GM13977 (cell line): ENCODE measurements around the gene NKD1.

Experiments
- DNase-seq: peaks from one replicate; pipeline ENCODE4 v3.0.0; 2012; ENCODE audit warnings: low spot score
- CTCF ChIP-seq: IDR thresholded peaks from 2 replicates; pipeline ENCODE4 v1.5.1; 2012; ENCODE audit warnings: mild to moderate bottlenecking, control low read depth; ENCODE audit not compliant: insufficient read depth; ENCODE audit errors: extremely low read depth, missing control alignments
- in situ Hi-C: fragments of 300-500 bp; cut with MboI; formaldehyde crosslinking; loops from one replicate; pipeline ENCODE4 v1.12.0; 2022; ENCODE audit warnings: low sequenced_read_pairs, low pct_unique_long_range_greater_than_20kb, mixed read lengths, inconsistent platforms; ENCODE audit not compliant: unreplicated experiment

The NKD1 gene

DNA sequence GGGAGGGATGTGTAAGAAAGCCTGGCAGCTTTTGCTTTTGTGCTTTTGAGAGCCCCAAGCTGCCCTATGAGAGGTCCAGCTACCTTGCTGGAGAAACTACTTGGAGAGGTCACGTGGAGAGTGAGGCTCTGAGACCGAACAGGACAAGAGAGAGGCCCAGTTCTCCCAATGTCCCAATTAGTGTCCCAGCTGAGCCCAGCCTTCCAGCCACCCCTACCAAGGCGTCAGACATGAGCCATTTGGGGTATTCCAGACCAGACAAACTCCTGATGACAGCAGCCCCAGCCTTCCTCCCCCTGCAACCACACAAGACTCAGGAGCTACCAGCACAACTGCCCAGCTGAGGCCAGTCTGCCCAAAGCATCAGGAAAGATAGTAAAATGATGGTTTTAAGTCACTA lies 35.0 kb downstream of the NKD1 start:
- no peak for TF ChIP-seq CTCF
- DNase-seq, result no peak
- in situ Hi-C loops, result no loop called here

DNA sequence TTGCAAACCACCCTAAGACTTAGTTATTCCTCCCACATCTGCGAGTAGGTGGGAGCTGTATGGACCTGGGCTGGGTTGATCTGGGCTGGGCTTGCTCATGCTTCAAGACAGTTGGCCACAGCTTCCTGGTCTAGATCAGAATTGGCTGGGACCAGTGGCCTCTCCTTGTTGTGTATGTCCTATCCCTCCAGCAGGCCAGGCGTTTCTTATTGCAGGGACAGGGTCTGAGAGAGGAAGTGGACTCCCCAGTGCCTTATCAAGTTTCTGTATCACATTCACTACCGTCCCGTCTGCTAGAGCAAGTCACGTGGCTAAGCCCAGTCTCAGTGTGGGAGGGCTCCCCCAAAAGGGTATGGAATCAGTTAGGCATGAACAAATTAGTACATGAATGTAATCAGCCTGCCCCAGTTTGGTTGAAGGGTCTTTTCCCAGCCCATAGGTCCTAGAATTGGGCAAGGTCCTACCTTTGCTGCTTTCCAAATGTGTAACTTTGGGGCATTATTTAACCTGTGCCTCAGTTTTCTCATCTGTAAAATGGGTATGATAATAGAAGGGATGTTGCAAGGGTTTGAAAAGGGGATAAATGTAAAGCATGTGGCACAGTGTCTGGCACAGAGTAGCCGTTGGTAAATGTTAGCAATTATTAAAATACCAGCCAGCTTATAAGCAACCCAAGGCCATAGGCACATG lies 36.0 kb downstream of the NKD1 start:
- DNase-seq, result peak; percentile 46
- in situ Hi-C loops, result no loop called here
- no peak for TF ChIP-seq CTCF

- in situ Hi-C loops, result no loop called here
- no peak for DNase-seq
These were observed 37.2 kb downstream of the NKD1 start for GRCh38 chr16:50585331-50585776.

GRCh38 chr16:50587543-50587942 lies 39.3 kb downstream of the NKD1 start:
- no peak for TF ChIP-seq CTCF
- no peak for DNase-seq
- in situ Hi-C loops, result no loop called here

More at GRCh38 chr16:50585331-50585776, 37.2 kb downstream of the NKD1 start:
- no peak for TF ChIP-seq CTCF

- TF ChIP-seq CTCF, result no peak
- no peak for DNase-seq
- in situ Hi-C loops, result no loop called here
These were observed 40.1 kb downstream of the NKD1 start for GRCh38 chr16:50588276-50588675.

DNA sequence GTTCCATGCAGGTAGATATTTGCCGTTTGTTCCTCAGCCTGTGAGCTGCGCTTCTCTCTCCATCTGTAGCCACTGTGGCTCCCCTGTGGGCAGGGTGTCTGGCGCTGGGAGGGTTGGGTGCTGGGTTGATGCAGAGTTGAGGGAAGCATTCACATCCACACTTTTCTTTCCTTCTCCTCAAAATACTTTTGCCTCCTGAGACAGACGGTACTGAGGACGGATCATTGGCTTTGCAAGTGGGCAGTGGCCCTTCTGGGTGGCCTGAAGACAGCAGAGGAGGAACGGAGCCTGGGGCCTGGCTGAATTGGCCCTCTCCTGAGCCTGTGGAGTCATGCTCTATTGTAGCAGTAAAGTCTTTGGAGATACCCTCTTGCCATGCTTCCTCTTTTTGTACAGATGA lies 43.0 kb downstream of the NKD1 start:
- in situ Hi-C loops, result no loop called here
- TF ChIP-seq CTCF, result no peak
- DNase-seq, result no peak
